T-helper 1 cell (primary cell): Measurements from ENCODE around the gene EBF3.

Experiments used
- DNase-seq, 5 donors: peaks; one replicate each; pipeline ENCODE4 v3.0.0-alpha.2; 2012 to 2020

Gene EBF3

GRCh38 chr10:129832573-129833467 is 131.3 kb downstream of the EBF3 start:
- DNase-seq = no peak

- DNase-seq = no peak
Observed at GRCh38 chr10:129831150-129831549, 132.9 kb downstream of the EBF3 start.

GRCh38 chr10:129825826-129826225 is 138.2 kb downstream of the EBF3 start:
- no peak for DNase-seq

- DNase-seq = no peak
Observed at GRCh38 chr10:129825221-129825620, 138.9 kb downstream of the EBF3 start.

GRCh38 chr10:129820451-129820850 is 143.6 kb downstream of the EBF3 start:
- no peak for DNase-seq

GRCh38 chr10:129816656-129817045 is 147.4 kb downstream of the EBF3 start:
- DNase-seq = no peak

GRCh38 chr10:129815898-129816655 is 148.0 kb downstream of the EBF3 start:
- no peak for DNase-seq

GRCh38 chr10:129814681-129815646 is 149.1 kb downstream of the EBF3 start:
- DNase-seq = no peak

- DNase-seq = no peak
Observed at GRCh38 chr10:129812398-129812797, 151.7 kb downstream of the EBF3 start.

- no peak for DNase-seq
Observed at GRCh38 chr10:129811208-129811607, 152.9 kb downstream of the EBF3 start.

- DNase-seq = no peak
Observed at GRCh38 chr10:129809841-129810240, 154.2 kb downstream of the EBF3 start.

- DNase-seq = no peak
Observed at GRCh38 chr10:129809431-129809830, 154.6 kb downstream of the EBF3 start.

- no peak for DNase-seq
Observed at GRCh38 chr10:129808092-129808983, 155.7 kb downstream of the EBF3 start.

GRCh38 chr10:129807211-129807610 is 156.9 kb downstream of the EBF3 start:
- DNase-seq = no peak

GRCh38 chr10:129800796-129801340 is 163.2 kb downstream of the EBF3 start:
- no peak for DNase-seq

- no peak for DNase-seq
Observed at GRCh38 chr10:129799942-129800341, 164.1 kb downstream of the EBF3 start.

GRCh38 chr10:129796710-129797420 is 167.2 kb downstream of the EBF3 start:
- no peak for DNase-seq

GRCh38 chr10:129793996-129794395 is 170.1 kb downstream of the EBF3 start:
- DNase-seq = no peak

- no peak for DNase-seq
Observed at GRCh38 chr10:129793479-129793878, 170.6 kb downstream of the EBF3 start.

GRCh38 chr10:129792864-129793263 is 171.2 kb downstream of the EBF3 start:
- no peak for DNase-seq

- no peak for DNase-seq
Observed at GRCh38 chr10:129792141-129792540, 171.9 kb downstream of the EBF3 start.
